ENCODE results near the gene ULBP2. TPM values are rescaled to one million over a fixed set of nuclear protein-coding genes. Genes with fewer than 3 reads are reported as not detected.

Gene ULBP2
- polyA plus RNA-seq, 1 donor (not counting 4 experiments of a cell fraction or from before 2014, with no cell fraction given) = 11.8 TPM

DNA sequence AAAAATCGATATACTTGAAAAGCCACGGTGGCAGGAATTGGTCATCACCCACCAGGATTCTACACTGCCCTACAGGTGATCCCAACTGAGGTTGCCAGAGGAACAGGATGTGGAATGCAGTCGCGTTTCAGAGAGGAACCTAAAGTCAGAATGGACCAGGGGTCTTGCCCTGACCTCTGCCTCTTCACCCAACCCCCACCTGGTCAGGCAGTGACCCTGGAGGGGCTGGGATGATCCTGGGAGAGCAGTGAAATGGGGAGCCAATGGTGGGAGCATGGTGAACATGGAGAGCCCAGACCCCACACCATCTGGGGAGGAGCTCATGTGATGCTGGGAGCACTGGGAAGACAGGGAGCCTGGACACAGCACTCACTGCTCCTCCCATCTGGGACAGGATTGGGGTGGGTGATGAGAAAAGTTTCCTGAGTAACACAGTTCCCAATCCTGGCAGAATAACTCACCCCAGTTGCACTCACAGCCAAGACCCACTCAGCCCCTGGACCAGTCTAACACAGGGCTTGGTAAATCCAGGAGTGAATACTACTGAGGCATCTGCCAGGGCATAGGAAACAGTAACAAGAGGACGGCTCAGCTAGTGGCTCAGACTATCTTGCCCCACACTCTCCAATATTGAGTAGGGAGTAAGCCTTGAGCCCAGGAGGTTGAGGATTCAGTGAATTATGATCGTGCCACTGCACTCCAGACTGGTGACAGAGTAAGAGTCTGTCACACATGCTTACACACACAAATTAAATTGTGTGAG lies 1.7 kb upstream of the ULBP2 start:
- Histone ChIP-seq H3K27me3 (ENCODE audit: control insufficient read depth, extremely low read depth, insufficient read depth, low read length) (peaks cover 16% of the 10 kb centered on the region), H2AFZ (ENCODE audit: control insufficient read depth, low read length) (no peak overlapping the region)
- dilution Hi-C loops (cut with MboI; ENCODE audit: extremely low pct_ligation_motif_present, low sequenced_read_pairs) = no loop called here

DNA sequence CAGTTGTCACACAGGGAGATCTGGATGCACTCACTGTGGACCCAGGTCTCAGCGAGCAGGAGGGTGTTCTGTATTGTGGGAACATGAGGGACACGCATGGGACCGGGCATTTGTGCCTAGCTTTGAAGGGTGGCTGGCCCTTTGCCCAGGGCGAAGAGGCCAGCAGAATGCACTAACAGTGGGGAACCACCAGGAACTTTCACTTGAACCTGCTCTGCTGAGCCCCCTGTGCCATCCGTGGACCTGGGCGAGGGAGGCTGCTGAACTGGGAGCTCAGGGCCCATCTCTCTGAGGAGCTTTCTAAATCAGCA lies 1.2 kb upstream of the ULBP2 start:
- Histone ChIP-seq H2AFZ (ENCODE audit: control insufficient read depth, low read length) (no peak overlapping the region), H4K20me1 (ENCODE audit: control insufficient read depth, extremely low read depth, insufficient read depth, low read length) (no peaks in the 10 kb centered on the region), H3K9ac (ENCODE audit: control insufficient read depth, extremely low read depth, insufficient read depth, low read length) (no peak overlapping the region), H3K9me3 (ENCODE audit: control insufficient read depth, low read depth, low read length) (no peaks in the 10 kb centered on the region), H3K9me1 (ENCODE audit: control insufficient read depth, extremely low read depth, insufficient read depth, low read length) (no peaks in the 10 kb centered on the region), H3K79me2 (ENCODE audit: control insufficient read depth, insufficient read depth, low read length) (no peaks in the 10 kb centered on the region), H3K27me3 (ENCODE audit: control insufficient read depth, extremely low read depth, insufficient read depth, low read length) (peaks cover 14% of the 10 kb centered on the region), H3K36me3 (ENCODE audit: control insufficient read depth in 2 of 2, extremely low read depth in 1 of 2, insufficient read depth in 2 of 2, low read length in 2 of 2) (no peaks in the 10 kb centered on the region), H3K4me3 (ENCODE audit: control insufficient read depth in 2 of 3, extremely low read depth in 1 of 3, insufficient read depth in 2 of 3, low read depth in 1 of 3, low read length in 3 of 3) (no peak overlapping the region), H3K27ac (ENCODE audit: control insufficient read depth, insufficient read depth, low read length) (no peak overlapping the region), H3K4me1 (ENCODE audit: control insufficient read depth, extremely low read depth, insufficient read depth, low read length) (peaks cover 13% of the 10 kb centered on the region), H3K4me2 (ENCODE audit: control insufficient read depth, extremely low read depth, insufficient read depth, low read depth, low read length) (no peak overlapping the region)
- TF ChIP-seq EZH2 (IDR thresholded peaks at IDR 0.05; ENCODE audit: low read length) = no peak
- TF ChIP-seq, protein P1, sequence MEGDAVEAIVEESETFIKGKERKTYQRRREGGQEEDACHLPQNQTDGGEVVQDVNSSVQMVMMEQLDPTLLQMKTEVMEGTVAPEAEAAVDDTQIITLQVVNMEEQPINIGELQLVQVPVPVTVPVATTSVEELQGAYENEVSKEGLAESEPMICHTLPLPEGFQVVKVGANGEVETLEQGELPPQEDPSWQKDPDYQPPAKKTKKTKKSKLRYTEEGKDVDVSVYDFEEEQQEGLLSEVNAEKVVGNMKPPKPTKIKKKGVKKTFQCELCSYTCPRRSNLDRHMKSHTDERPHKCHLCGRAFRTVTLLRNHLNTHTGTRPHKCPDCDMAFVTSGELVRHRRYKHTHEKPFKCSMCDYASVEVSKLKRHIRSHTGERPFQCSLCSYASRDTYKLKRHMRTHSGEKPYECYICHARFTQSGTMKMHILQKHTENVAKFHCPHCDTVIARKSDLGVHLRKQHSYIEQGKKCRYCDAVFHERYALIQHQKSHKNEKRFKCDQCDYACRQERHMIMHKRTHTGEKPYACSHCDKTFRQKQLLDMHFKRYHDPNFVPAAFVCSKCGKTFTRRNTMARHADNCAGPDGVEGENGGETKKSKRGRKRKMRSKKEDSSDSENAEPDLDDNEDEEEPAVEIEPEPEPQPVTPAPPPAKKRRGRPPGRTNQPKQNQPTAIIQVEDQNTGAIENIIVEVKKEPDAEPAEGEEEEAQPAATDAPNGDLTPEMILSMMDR (optimal IDR thresholded peaks at IDR 0.05 in 1 of 3, IDR thresholded peaks at IDR 0.05 in 1 of 3, conservative IDR thresholded peaks at IDR 0.05 in 1 of 3; ENCODE audit: extremely low read depth in 1 of 3, insufficient read depth in 2 of 3, low read length in 3 of 3) = no peak
- FAIRE-seq = no peak
- DNase-seq (ENCODE audit: low read depth, low spot score) = no peak
- dilution Hi-C loops (cut with MboI; ENCODE audit: extremely low pct_ligation_motif_present, low sequenced_read_pairs) = no loop called here

More for the DNA sequence above, 1.7 kb upstream of the ULBP2 start:
- Histone ChIP-seq H3K27ac (ENCODE audit: control insufficient read depth, insufficient read depth, low read length) (no peak overlapping the region), H3K36me3 (ENCODE audit: control insufficient read depth in 2 of 2, extremely low read depth in 1 of 2, insufficient read depth in 2 of 2, low read length in 2 of 2) (no peaks in the 10 kb centered on the region), H3K9me3 (ENCODE audit: control insufficient read depth, low read depth, low read length) (no peaks in the 10 kb centered on the region), H4K20me1 (ENCODE audit: control insufficient read depth, extremely low read depth, insufficient read depth, low read length) (no peaks in the 10 kb centered on the region), H3K4me3 (ENCODE audit: control insufficient read depth in 2 of 3, extremely low read depth in 1 of 3, insufficient read depth in 2 of 3, low read depth in 1 of 3, low read length in 3 of 3) (no peak overlapping the region), H3K9me1 (ENCODE audit: control insufficient read depth, extremely low read depth, insufficient read depth, low read length) (no peaks in the 10 kb centered on the region), H3K4me1 (ENCODE audit: control insufficient read depth, extremely low read depth, insufficient read depth, low read length) (peaks cover 13% of the 10 kb centered on the region), H3K4me2 (ENCODE audit: control insufficient read depth, extremely low read depth, insufficient read depth, low read depth, low read length) (no peak overlapping the region), H3K9ac (ENCODE audit: control insufficient read depth, extremely low read depth, insufficient read depth, low read length) (no peak overlapping the region), H3K79me2 (ENCODE audit: control insufficient read depth, insufficient read depth, low read length) (no peaks in the 10 kb centered on the region)
- TF ChIP-seq, protein P1 (optimal IDR thresholded peaks at IDR 0.05 in 1 of 3, IDR thresholded peaks at IDR 0.05 in 1 of 3, conservative IDR thresholded peaks at IDR 0.05 in 1 of 3; ENCODE audit: extremely low read depth in 1 of 3, insufficient read depth in 2 of 3, low read length in 3 of 3) = no peak
- TF ChIP-seq EZH2 (IDR thresholded peaks at IDR 0.05; ENCODE audit: low read length) = no peak
- DNase-seq (ENCODE audit: low read depth, low spot score) = no peak
- no peak for FAIRE-seq

All from keratinocyte (primary cell).